ENCODE data around the gene AURKAIP1. TPM values are rescaled to one million over a fixed set of nuclear protein-coding genes. Genes with fewer than 3 reads are reported as not detected.
A peak's percentile ranks its signal among the peaks of the same experiment; 100 is the strongest.

AURKAIP1 gene
- total and polyA plus RNA-seq, 2 experiments from 2014 or later, result 118 to 218 TPM

- DNase-seq, result no peak
- Histone ChIP-seq H3K9ac (peak overlapping the region; percentile 96), H3K79me2 (ENCODE audit: insufficient read depth) (peaks cover 75% of the 10 kb centered on the region), H2AFZ (no peak overlapping the region), H3F3A (ENCODE audit: insufficient read depth) (peaks cover 42% of the 10 kb centered on the region), H3K36me3 (ENCODE audit: low read depth) (peaks cover 6% of the 10 kb centered on the region; the same call in 1 of the 2 replicates), H4K20me1 (ENCODE audit: insufficient read depth) (no peaks in the 10 kb centered on the region; the same call in 1 of the 2 replicates), H3K27me3 (replicated peaks; ENCODE audit: insufficient read depth) (no peaks in the 10 kb centered on the region), H3K4me2 (ENCODE audit: unreplicated experiment) (peak overlapping the region; percentile 80), H3K4me3 (peak overlapping the region; percentile 94), H3K9me3 (ENCODE audit: low read depth) (no peaks in the 10 kb centered on the region), H3K4me1 (ENCODE audit: insufficient read depth) (peaks cover 37% of the 10 kb centered on the region), H3K27ac (peak overlapping the region; percentile 20; the same call in 1 of the 2 replicates), H3K9me2 (ENCODE audit: insufficient read depth) (no peaks in the 10 kb centered on the region)
- TF ChIP-seq EZH2 (IDR thresholded peaks at IDR 0.05; ENCODE audit: insufficient read depth, poor library complexity, severe bottlenecking) (no peak), EZH2phosphoT487 (IDR thresholded peaks at IDR 0.05; ENCODE audit: insufficient read depth, low read depth) (no peak)
- 17% methylated on average over 8 of the region's 8 CpGs; no CpG with 5 or more reads in 1 of the 2 experiments for WGBS, 2 experiments (ENCODE audit: low coverage in 1 of 2, low lambda C conversion rate in 2 of 2, missing lambda C conversion rate in 2 of 2)
- in situ Hi-C loops (cut with MboI), result no loop called here
Observed at GRCh38 chr1:1356166-1356795, 18.7 kb downstream of the AURKAIP1 start.

- no peak for TF ChIP-seq EZH2phosphoT487 (IDR thresholded peaks at IDR 0.05; ENCODE audit: insufficient read depth, low read depth)
- no peak for TF ChIP-seq EZH2 (IDR thresholded peaks at IDR 0.05; ENCODE audit: insufficient read depth, poor library complexity, severe bottlenecking)
- in situ Hi-C loops (cut with MboI), result no loop called here
- H3K9me3 ChIP-seq (ENCODE audit: low read depth), result no peaks in the 10 kb centered on the region
- H3K36me3 ChIP-seq (ENCODE audit: low read depth), result peaks cover 6% of the 10 kb centered on the region; the same call in 1 of the 2 replicates
- H3F3A ChIP-seq (ENCODE audit: insufficient read depth), result peaks cover 36% of the 10 kb centered on the region
- peak overlapping the region; percentile 94 for H3K4me3 ChIP-seq
- no peaks in the 10 kb centered on the region; the same call in 1 of the 2 replicates for H4K20me1 ChIP-seq (ENCODE audit: insufficient read depth)
- DNase-seq, result peak; percentile 77
- WGBS, 2 experiments (ENCODE audit: low coverage in 1 of 2, low lambda C conversion rate in 2 of 2, missing lambda C conversion rate in 2 of 2), result 11 to 12% methylated on average over 28 to 45 of the region's 52 CpGs
- H3K4me1 ChIP-seq (ENCODE audit: insufficient read depth), result peaks cover 30% of the 10 kb centered on the region
- 0 out of 2 replicates have a peak overlapping the region, but pooled peaks have one; percentile 20 for H3K27ac ChIP-seq
- H3K4me2 ChIP-seq (ENCODE audit: unreplicated experiment), result peak overlapping the region; percentile 80
- no peak overlapping the region for H2AFZ ChIP-seq
- H3K9ac ChIP-seq, result peak overlapping the region; percentile 96
- H3K79me2 ChIP-seq (ENCODE audit: insufficient read depth), result peaks cover 69% of the 10 kb centered on the region
- H3K27me3 ChIP-seq (replicated peaks; ENCODE audit: insufficient read depth), result no peaks in the 10 kb centered on the region
- no peaks in the 10 kb centered on the region for H3K9me2 ChIP-seq (ENCODE audit: insufficient read depth)
Observed at GRCh38 chr1:1355416-1355815, 19.6 kb downstream of the AURKAIP1 start.

- H3K27me3 ChIP-seq (replicated peaks; ENCODE audit: insufficient read depth), result no peaks in the 10 kb centered on the region
- WGBS, 2 experiments (ENCODE audit: low coverage in 1 of 2, low lambda C conversion rate in 2 of 2, missing lambda C conversion rate in 2 of 2), result 80 to 82% methylated on average over 77 to 110 of the region's 116 CpGs
- peak overlapping the region; percentile 94; the same call in 1 of the 2 replicates for H3K4me3 ChIP-seq
- peaks cover 69% of the 10 kb centered on the region for H3K79me2 ChIP-seq (ENCODE audit: insufficient read depth)
- H3K9me3 ChIP-seq (ENCODE audit: low read depth), result no peaks in the 10 kb centered on the region
- no peak for DNase-seq
- H3K36me3 ChIP-seq (ENCODE audit: low read depth), result peaks cover 6% of the 10 kb centered on the region; the same call in 1 of the 2 replicates
- no peak overlapping the region for H2AFZ ChIP-seq
- no peak for TF ChIP-seq EZH2 (IDR thresholded peaks at IDR 0.05; ENCODE audit: insufficient read depth, poor library complexity, severe bottlenecking)
- TF ChIP-seq EZH2phosphoT487 (IDR thresholded peaks at IDR 0.05; ENCODE audit: insufficient read depth, low read depth), result no peak
- H3F3A ChIP-seq (ENCODE audit: insufficient read depth), result peaks cover 36% of the 10 kb centered on the region
- no peaks in the 10 kb centered on the region; the same call in 1 of the 2 replicates for H4K20me1 ChIP-seq (ENCODE audit: insufficient read depth)
- no peaks in the 10 kb centered on the region for H3K9me2 ChIP-seq (ENCODE audit: insufficient read depth)
- 0 out of 2 replicates have a peak overlapping the region, but pooled peaks have one; percentile 15 for H3K27ac ChIP-seq
- H3K4me1 ChIP-seq (ENCODE audit: insufficient read depth), result peaks cover 24% of the 10 kb centered on the region
- no peak overlapping the region for H3K4me2 ChIP-seq (ENCODE audit: unreplicated experiment)
- peak overlapping the region; percentile 96 for H3K9ac ChIP-seq
- in situ Hi-C loops (cut with MboI), result no loop called here
Observed at GRCh38 chr1:1354271-1355247, 20.4 kb downstream of the AURKAIP1 start.

Data from GM23248 (cell line).